WERI-Rb-1 (cell line): ENCODE results near the gene CLIC5.

Experiments used
- DNase-seq: peaks from one replicate; pipeline ENCODE4 v3.0.0-alpha.2; 2020
- H3K27ac ChIP-seq: fragments of 250-450 bp; sonication (Bioruptor Pico); 2 replicates; pipeline ENCODE4 v1.5.1; 2020; ENCODE audit warnings: mild to moderate bottlenecking, moderate library complexity
- H3K27me3 ChIP-seq: fragments of 250-450 bp; sonication (Bioruptor Pico); 2 replicates; pipeline ENCODE4 v1.5.1; 2021; ENCODE audit warnings: mild to moderate bottlenecking, low read depth, moderate library complexity; ENCODE audit not compliant: insufficient read depth, severe bottlenecking
- H3K36me3 ChIP-seq: fragments of 250-450 bp; sonication (Bioruptor Pico); 2 replicates; pipeline ENCODE4 v1.5.1; 2020; ENCODE audit warnings: mild to moderate bottlenecking, moderate library complexity
- H3K4me3 ChIP-seq: 2 replicates; pipeline ENCODE4 v1.5.1; 2011; ENCODE audit warnings: low read depth, mild to moderate bottlenecking, control low read depth, low read length
- H3K9me3 ChIP-seq: fragments of 250-450 bp; sonication (Bioruptor Pico); 2 replicates; pipeline ENCODE4 v1.5.1; 2021; ENCODE audit warnings: mild to moderate bottlenecking, moderate library complexity; ENCODE audit not compliant: severe bottlenecking
- CTCF ChIP-seq: IDR thresholded peaks from 2 replicates; pipeline ENCODE4 v1.5.1; 2011; ENCODE audit warnings: low read depth, mild to moderate bottlenecking, control low read depth, inconsistent platforms, low read length

Gene CLIC5

GRCh38 chr6:45838996-45839395, 176.7 kb downstream of the CLIC5 start:
- no peaks in the 10 kb centered on the region for H3K9me3 ChIP-seq
- DNase-seq, result no peak
- no peaks in the 10 kb centered on the region for H3K27me3 ChIP-seq
- H3K36me3 ChIP-seq, result no peaks in the 10 kb centered on the region
- H3K4me3 ChIP-seq, result no peak overlapping the region
- H3K27ac ChIP-seq, result no peak overlapping the region
- no peak for TF ChIP-seq CTCF

- no peak overlapping the region for H3K4me3 ChIP-seq
- no peaks in the 10 kb centered on the region for H3K36me3 ChIP-seq
- H3K27ac ChIP-seq, result no peak overlapping the region
- DNase-seq, result no peak
- no peak for TF ChIP-seq CTCF
- H3K9me3 ChIP-seq, result no peaks in the 10 kb centered on the region
- no peaks in the 10 kb centered on the region for H3K27me3 ChIP-seq
Observed at GRCh38 chr6:45838451-45838850, 177.2 kb downstream of the CLIC5 start.

GRCh38 chr6:45837541-45838200, 178.0 kb downstream of the CLIC5 start:
- DNase-seq, result no peak
- TF ChIP-seq CTCF, result no peak
- H3K27ac ChIP-seq, result no peak overlapping the region
- no peak overlapping the region for H3K4me3 ChIP-seq
- H3K36me3 ChIP-seq, result no peaks in the 10 kb centered on the region
- no peaks in the 10 kb centered on the region for H3K9me3 ChIP-seq
- H3K27me3 ChIP-seq, result no peaks in the 10 kb centered on the region

GRCh38 chr6:45836984-45837383, 178.7 kb downstream of the CLIC5 start:
- no peak for DNase-seq
- Histone ChIP-seq H3K27ac (no peak overlapping the region), H3K27me3 (no peaks in the 10 kb centered on the region), H3K36me3 (no peaks in the 10 kb centered on the region), H3K9me3 (no peaks in the 10 kb centered on the region), H3K4me3 (no peak overlapping the region)
- TF ChIP-seq CTCF, result no peak

- Histone ChIP-seq H3K9me3 (no peaks in the 10 kb centered on the region), H3K36me3 (no peaks in the 10 kb centered on the region), H3K27ac (no peak overlapping the region), H3K4me3 (no peak overlapping the region), H3K27me3 (no peaks in the 10 kb centered on the region)
- TF ChIP-seq CTCF, result no peak
- no peak for DNase-seq
Observed at GRCh38 chr6:45836438-45836824, 179.2 kb downstream of the CLIC5 start.
